Measurements from ENCODE around the gene VAT1. TPM values are rescaled to one million over a fixed set of nuclear protein-coding genes. Genes with fewer than 3 reads are reported as not detected.

The VAT1 gene
- total and polyA plus RNA-seq, 2 of the 13 experiments (the other 11 are each of a cell fraction or from before 2014, with no cell fraction given) = 143 to 205 TPM

- TF ChIP-seq, protein P1, sequence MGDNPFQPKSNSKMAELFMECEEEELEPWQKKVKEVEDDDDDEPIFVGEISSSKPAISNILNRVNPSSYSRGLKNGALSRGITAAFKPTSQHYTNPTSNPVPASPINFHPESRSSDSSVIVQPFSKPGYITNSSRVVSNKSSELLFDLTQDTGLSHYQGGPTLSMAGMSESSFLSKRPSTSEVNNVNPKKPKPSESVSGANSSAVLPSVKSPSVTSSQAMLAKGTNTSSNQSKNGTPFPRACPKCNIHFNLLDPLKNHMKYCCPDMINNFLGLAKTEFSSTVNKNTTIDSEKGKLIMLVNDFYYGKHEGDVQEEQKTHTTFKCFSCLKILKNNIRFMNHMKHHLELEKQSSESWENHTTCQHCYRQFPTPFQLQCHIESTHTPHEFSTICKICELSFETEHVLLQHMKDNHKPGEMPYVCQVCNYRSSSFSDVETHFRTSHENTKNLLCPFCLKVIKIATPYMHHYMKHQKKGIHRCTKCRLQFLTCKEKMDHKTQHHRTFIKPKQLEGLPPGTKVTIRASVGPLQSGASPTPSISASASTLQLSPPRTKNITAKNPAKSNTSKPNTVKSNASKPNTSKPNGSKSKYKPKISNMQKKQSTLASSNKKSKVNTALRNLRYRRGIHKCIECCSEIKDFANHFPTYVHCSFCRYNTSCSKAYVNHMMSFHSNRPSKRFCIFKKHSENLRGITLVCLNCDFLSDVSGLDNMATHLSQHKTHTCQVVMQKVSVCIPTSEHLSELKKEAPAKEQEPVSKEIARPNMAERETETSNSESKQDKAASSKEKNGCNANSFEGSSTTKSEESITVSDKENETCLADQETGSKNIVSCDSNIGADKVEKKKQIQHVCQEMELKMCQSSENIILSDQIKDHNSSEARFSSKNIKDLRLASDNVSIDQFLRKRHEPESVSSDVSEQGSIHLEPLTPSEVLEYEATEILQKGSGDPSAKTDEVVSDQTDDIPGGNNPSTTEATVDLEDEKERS (CRISPR knock-in tag; IDR thresholded peaks at IDR 0.05) = peak; percentile 96
- TF ChIP-seq ZNF720 (CRISPR knock-in tag; IDR thresholded peaks at IDR 0.05) (peak; percentile 79; the same call in 1 of the 2 replicates), MLX (CRISPR knock-in tag; IDR thresholded peaks at IDR 0.05) (peak; percentile 86), ZNF577 (CRISPR knock-in tag; IDR thresholded peaks at IDR 0.05; ENCODE audit: borderline replicate concordance, low read depth) (no peak), CBX1 (IDR thresholded peaks at IDR 0.05; ENCODE audit: low read depth) (peak; percentile 92), ZNF362 (CRISPR knock-in tag; IDR thresholded peaks at IDR 0.05; ENCODE audit: borderline replicate concordance) (peak; percentile 89), ZNF143 (CRISPR knock-in tag; IDR thresholded peaks at IDR 0.05) (peak; percentile 74), ZNF672 (CRISPR knock-in tag; IDR thresholded peaks at IDR 0.05) (no peak), MBD4 (IDR thresholded peaks at IDR 0.05; ENCODE audit: borderline replicate concordance, low read length) (no peak; the same call in 1 of the 2 replicates), TRAFD1 (CRISPR knock-in tag; IDR thresholded peaks at IDR 0.05; ENCODE audit: borderline replicate concordance) (0 out of 2 replicates have a peak, but pooled peaks have one; percentile 78), NFATC3 (CRISPR knock-in tag; IDR thresholded peaks at IDR 0.05) (0 out of 2 replicates have a peak, but pooled peaks have one; percentile 47), GLI4 (CRISPR knock-in tag; IDR thresholded peaks at IDR 0.05; ENCODE audit: borderline replicate concordance) (peak; percentile 52; the same call in 1 of the 2 replicates), ZFX (CRISPR knock-in tag; IDR thresholded peaks at IDR 0.05; ENCODE audit: low read depth) (peak; percentile 100), RELA (CRISPR knock-in tag; IDR thresholded peaks at IDR 0.05) (peak; percentile 31; the same call in 1 of the 2 replicates), ZNF703 (CRISPR knock-in tag; IDR thresholded peaks at IDR 0.05; ENCODE audit: borderline replicate concordance) (peak; percentile 97; the same call in 1 of the 2 replicates)
Measured at GRCh38 chr17:42997984-42998938, 23.9 kb downstream of the VAT1 start, which contains the start of gene RPL27 (continued).
